ENCODE measurements around the gene EEF2K. TPM values are rescaled to one million over a fixed set of nuclear protein-coding genes. Genes with fewer than 3 reads are reported as not detected.

The EEF2K gene
- total RNA-seq, 1 donor, result 9.0 TPM

- no peaks in the 10 kb centered on the region for H3K4me1 ChIP-seq (ENCODE audit: insufficient read depth, low read length)
- no peaks in the 10 kb centered on the region for H3K9me3 ChIP-seq (ENCODE audit: low read depth, low read length)
- H3K27me3 ChIP-seq (ENCODE audit: insufficient read depth, low read length), result no peaks in the 10 kb centered on the region
- no peak overlapping the region for H3K4me3 ChIP-seq (ENCODE audit: low read length)
These were observed 111.0 kb downstream of the EEF2K start for GRCh38 chr16:22317001-22317530.

- H3K27me3 ChIP-seq (ENCODE audit: insufficient read depth, low read length), result no peaks in the 10 kb centered on the region
- H3K9me3 ChIP-seq (ENCODE audit: low read depth, low read length), result no peaks in the 10 kb centered on the region
- no peak overlapping the region for H3K4me3 ChIP-seq (ENCODE audit: low read length)
- no peaks in the 10 kb centered on the region for H3K4me1 ChIP-seq (ENCODE audit: insufficient read depth, low read length)
These were observed 111.5 kb downstream of the EEF2K start for GRCh38 chr16:22317625-22318024.

- H3K9me3 ChIP-seq (ENCODE audit: low read depth, low read length), result no peaks in the 10 kb centered on the region
- no peaks in the 10 kb centered on the region for H3K27me3 ChIP-seq (ENCODE audit: insufficient read depth, low read length)
- H3K4me3 ChIP-seq (ENCODE audit: low read length), result no peak overlapping the region
- H3K4me1 ChIP-seq (ENCODE audit: insufficient read depth, low read length), result no peaks in the 10 kb centered on the region
These were observed 112.7 kb downstream of the EEF2K start for GRCh38 chr16:22318690-22319358.

DNA sequence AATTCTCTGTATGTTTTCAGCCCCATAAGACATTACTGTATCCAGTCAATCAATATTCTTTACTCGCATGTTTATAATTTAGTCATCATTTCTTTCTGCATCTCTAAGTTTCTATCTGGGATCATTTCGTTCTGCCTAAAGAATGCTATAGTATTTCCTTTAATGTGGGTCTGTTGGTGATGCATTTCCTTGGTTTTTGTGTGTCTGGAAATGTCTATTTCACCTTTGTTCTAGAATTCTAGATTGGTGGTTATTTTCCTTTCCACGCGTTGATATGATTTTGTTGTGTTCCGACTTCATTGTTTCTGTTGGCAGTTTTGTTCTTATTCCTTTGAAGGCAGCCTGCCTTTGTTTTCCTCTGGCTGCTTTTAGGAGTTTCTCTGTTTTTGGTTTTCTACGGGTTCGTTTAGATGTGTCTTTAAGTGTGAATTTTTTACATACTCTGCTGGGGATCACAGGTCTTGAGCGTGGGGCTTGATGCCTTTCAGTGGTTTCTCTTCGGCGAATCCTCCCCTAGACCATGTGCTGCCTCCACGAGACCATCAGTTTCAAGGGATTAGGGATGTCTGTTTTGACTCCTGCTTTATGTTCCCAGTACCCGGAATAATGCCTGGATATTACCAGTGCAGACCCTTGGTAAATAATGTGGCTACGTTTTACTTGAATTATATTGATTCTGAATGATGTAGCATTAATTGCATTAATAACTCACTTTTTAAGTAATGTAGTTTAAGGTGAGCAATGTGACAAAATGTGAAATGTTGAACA is 114.7 kb downstream of the EEF2K start:
- Histone ChIP-seq H3K4me1 (ENCODE audit: insufficient read depth, low read length) (no peaks in the 10 kb centered on the region), H3K4me3 (ENCODE audit: low read length) (no peak overlapping the region), H3K9me3 (ENCODE audit: low read depth, low read length) (no peaks in the 10 kb centered on the region), H3K27me3 (ENCODE audit: insufficient read depth, low read length) (no peaks in the 10 kb centered on the region)

GRCh38 chr16:22321340-22322001 is 115.4 kb downstream of the EEF2K start:
- Histone ChIP-seq H3K4me3 (ENCODE audit: low read length) (no peak overlapping the region), H3K4me1 (ENCODE audit: insufficient read depth, low read length) (no peaks in the 10 kb centered on the region), H3K9me3 (ENCODE audit: low read depth, low read length) (no peaks in the 10 kb centered on the region)

DNA sequence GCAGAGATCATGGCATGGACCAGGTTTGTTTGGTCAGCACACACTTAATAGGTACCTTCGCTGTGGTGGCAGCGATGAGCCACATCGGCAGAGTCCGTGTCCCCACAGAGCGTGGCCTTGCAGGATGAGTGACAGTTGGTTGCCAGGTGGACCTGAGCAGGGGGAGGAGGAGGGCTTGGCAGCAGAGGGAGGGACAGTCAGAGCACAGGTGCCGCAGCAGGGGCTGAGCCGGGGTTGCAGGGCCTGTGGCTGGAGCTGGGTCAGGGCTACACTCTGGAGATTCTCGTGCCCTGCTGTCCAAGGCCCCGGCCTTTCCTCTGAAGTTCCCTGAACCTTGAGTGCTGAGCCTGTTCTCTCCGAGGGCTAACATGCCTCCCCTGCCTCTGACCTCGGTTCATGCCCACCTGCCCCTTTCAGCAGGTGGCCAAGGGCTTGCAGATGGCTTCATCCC is 116.0 kb downstream of the EEF2K start:
- Histone ChIP-seq H3K9me3 (ENCODE audit: low read depth, low read length) (no peaks in the 10 kb centered on the region), H3K27me3 (ENCODE audit: insufficient read depth, low read length) (no peaks in the 10 kb centered on the region), H3K4me1 (ENCODE audit: insufficient read depth, low read length) (no peaks in the 10 kb centered on the region), H3K4me3 (ENCODE audit: low read length) (no peak overlapping the region)

More at GRCh38 chr16:22321340-22322001, 115.4 kb downstream of the EEF2K start:
- no peaks in the 10 kb centered on the region for H3K27me3 ChIP-seq (ENCODE audit: insufficient read depth, low read length)

- Histone ChIP-seq H3K4me3 (ENCODE audit: low read length) (no peak overlapping the region), H3K9me3 (ENCODE audit: low read depth, low read length) (no peaks in the 10 kb centered on the region), H3K27me3 (ENCODE audit: insufficient read depth, low read length) (no peaks in the 10 kb centered on the region), H3K4me1 (ENCODE audit: insufficient read depth, low read length) (no peaks in the 10 kb centered on the region)
These were observed 116.7 kb downstream of the EEF2K start for GRCh38 chr16:22322741-22323140.

- H3K4me1 ChIP-seq (ENCODE audit: insufficient read depth, low read length), result no peaks in the 10 kb centered on the region
- no peaks in the 10 kb centered on the region for H3K27me3 ChIP-seq (ENCODE audit: insufficient read depth, low read length)
- no peak overlapping the region for H3K4me3 ChIP-seq (ENCODE audit: low read length)
- no peaks in the 10 kb centered on the region for H3K9me3 ChIP-seq (ENCODE audit: low read depth, low read length)
These were observed 117.3 kb downstream of the EEF2K start for GRCh38 chr16:22323173-22323958.

DNA sequence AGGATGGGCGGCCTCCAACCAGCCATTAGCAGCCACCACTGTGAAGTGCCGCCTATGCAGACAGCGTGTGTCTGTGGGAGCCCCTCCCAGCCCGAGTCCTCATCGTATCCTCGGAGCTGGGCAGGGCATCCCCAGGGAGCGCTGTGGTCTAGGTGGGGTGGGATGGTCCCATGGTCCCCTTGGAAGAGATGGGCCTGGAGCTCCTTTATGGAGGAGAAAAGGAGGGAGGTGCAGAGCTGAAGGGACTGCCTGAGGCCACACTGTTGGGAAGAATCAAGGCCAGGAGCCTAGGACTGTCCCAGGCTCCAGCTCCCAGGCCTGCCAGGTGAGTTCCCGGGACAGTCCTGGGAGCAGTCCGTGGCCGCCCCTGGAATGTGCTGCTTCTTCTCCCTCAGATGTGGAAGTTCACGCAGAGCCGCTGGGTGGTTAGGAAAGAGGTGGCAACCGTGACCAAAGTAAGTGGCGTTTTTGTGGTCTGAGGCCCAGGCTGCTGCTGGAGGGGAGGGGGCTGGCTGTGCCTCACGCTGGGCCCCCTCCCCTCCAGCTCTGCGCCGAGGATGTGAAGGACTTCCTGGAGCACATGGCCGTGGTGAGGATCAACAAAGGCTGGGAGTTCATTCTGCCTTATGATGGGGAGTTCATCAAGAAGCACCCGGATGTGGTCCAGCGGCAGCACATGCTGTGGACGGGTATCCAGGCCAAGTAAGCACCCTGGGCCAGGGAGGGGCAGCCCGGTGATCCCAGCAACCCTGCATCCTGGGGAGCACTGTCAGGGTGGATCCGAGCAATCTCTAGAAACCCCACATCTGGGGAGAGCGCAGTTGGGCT is 118.1 kb downstream of the EEF2K start:
- H3K4me3 ChIP-seq (ENCODE audit: low read length), result no peak overlapping the region

DNA sequence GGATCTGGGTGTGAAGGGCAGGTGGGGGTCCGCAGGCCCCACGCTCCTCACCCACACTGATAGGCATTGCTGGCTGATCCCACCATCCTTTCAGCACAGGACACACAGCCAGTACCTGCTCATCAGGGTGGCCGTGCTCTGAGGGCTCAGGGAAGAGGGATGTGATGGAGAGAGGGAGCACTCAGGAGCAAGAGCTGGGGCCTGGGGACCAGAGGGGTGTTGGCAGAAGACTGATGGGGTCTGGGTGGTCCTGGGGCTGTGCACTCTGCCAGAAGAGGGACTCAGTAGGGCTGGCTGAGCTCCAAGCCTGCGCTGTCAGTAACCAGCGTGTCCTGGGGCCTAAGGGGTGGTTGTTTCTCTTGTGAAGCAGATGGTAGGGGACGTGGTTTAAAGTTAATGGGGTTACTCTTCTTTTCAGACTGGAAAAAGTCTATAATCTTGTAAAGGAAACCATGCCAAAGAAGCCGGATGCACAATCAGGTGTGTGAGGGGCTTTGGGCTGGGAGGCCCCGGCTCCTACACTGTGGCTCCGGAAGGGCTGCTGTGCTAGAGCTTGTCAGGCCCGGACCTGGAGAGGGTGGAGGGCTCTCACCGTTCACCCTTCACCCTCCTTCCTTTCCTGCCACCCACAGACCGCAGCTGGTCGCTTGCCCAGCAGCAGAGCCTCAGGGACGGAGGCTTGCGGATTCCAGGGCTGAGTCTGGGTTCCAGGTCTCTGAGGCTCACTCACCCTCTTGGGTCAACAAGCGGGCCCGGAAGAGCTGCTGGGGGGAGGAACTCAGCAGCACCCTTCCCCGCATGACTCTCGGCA is 118.9 kb downstream of the EEF2K start:
- no peaks in the 10 kb centered on the region for H3K9me3 ChIP-seq (ENCODE audit: low read depth, low read length)
- H3K27me3 ChIP-seq (ENCODE audit: insufficient read depth, low read length), result no peaks in the 10 kb centered on the region
- H3K4me1 ChIP-seq (ENCODE audit: insufficient read depth, low read length), result peaks cover 1% of the 10 kb centered on the region
- H3K4me3 ChIP-seq (ENCODE audit: low read length), result no peak overlapping the region

More for the DNA sequence above, 118.1 kb downstream of the EEF2K start:
- no peaks in the 10 kb centered on the region for H3K4me1 ChIP-seq (ENCODE audit: insufficient read depth, low read length)
- no peaks in the 10 kb centered on the region for H3K27me3 ChIP-seq (ENCODE audit: insufficient read depth, low read length)
- H3K9me3 ChIP-seq (ENCODE audit: low read depth, low read length), result no peaks in the 10 kb centered on the region

- Histone ChIP-seq H3K9me3 (ENCODE audit: low read depth, low read length) (no peaks in the 10 kb centered on the region), H3K27me3 (ENCODE audit: insufficient read depth, low read length) (no peaks in the 10 kb centered on the region), H3K4me1 (ENCODE audit: insufficient read depth, low read length) (peaks cover 6% of the 10 kb centered on the region), H3K4me3 (ENCODE audit: low read length) (no peak overlapping the region)
These were observed 119.7 kb downstream of the EEF2K start for GRCh38 chr16:22325598-22326368.

GRCh38 chr16:22326369-22326652 is 120.2 kb downstream of the EEF2K start:
- Histone ChIP-seq H3K27me3 (ENCODE audit: insufficient read depth, low read length) (no peaks in the 10 kb centered on the region), H3K9me3 (ENCODE audit: low read depth, low read length) (no peaks in the 10 kb centered on the region), H3K4me3 (ENCODE audit: low read length) (no peak overlapping the region), H3K4me1 (ENCODE audit: insufficient read depth, low read length) (peaks cover 6% of the 10 kb centered on the region)

Data from mononuclear cell (primary cell).